A673 (cell line): Measurements from ENCODE around the gene ANGPTL1. TPM values are rescaled to one million over a fixed set of nuclear protein-coding genes. Genes with fewer than 3 reads are reported as not detected.

Source experiments
- BruUV-seq: library from RNA; stranded (reverse); fragments of 400-500 nt; replicated peaks from 2 replicates; lab custom pipeline; 2021; lab: Mats Ljungman, UMichigan
- CTCF ChIA-PET: fragments of 300-600 bp; sonication (Branson Sonifier 250); formaldehyde crosslinking; loops from one replicate; lab custom pipeline; 2022; ENCODE audit warnings: antibody characterized with exemption; lab: Charles Lee
- POLR2A ChIA-PET: fragments of 300-600 bp; sonication (Branson Sonifier 250); formaldehyde crosslinking; loops from one replicate; lab custom pipeline; 2022; ENCODE audit warnings: antibody characterized with exemption; ENCODE audit not compliant: low non-redundant PET; lab: Charles Lee
- DNase-seq: peaks from one replicate; pipeline ENCODE4 v3.0.0-alpha.2; 2015; ENCODE audit warnings: low spot score
- H3K27ac ChIP-seq: fragments of 200-600 bp; sonication (generic); 2 replicates; pipeline ENCODE4 v1.5.1; 2016; ENCODE audit warnings: mixed run types, low read depth, mild to moderate bottlenecking, mixed read lengths, antibody characterized with exemption, low read length; ENCODE audit not compliant: poor library complexity, severe bottlenecking
- H3K27me3 ChIP-seq: fragments of 200-600 bp; sonication (generic); replicated peaks from 2 replicates; pipeline ENCODE4 v1.6.1; 2017; ENCODE audit warnings: mixed run types, low read depth, mild to moderate bottlenecking, mixed read lengths, antibody characterized with exemption, low read length; ENCODE audit not compliant: insufficient read depth, poor library complexity
- H3K36me3 ChIP-seq: fragments of 200-600 bp; sonication (generic); 2 replicates; pipeline ENCODE4 v1.6.1; 2016; ENCODE audit warnings: mixed run types, mild to moderate bottlenecking, mixed read lengths, antibody characterized with exemption, low read length; ENCODE audit not compliant: insufficient read depth, poor library complexity, severe bottlenecking
- H3K4me1 ChIP-seq: fragments of 200-600 bp; sonication (generic); 2 replicates; pipeline ENCODE4 v1.6.1; 2017; ENCODE audit warnings: mixed run types, mild to moderate bottlenecking, mixed read lengths, antibody characterized with exemption, low read length; ENCODE audit not compliant: insufficient read depth, poor library complexity, severe bottlenecking
- H3K4me3 ChIP-seq: fragments of 200-600 bp; sonication (generic); 2 replicates; pipeline ENCODE4 v1.5.1; 2016; ENCODE audit warnings: low read depth, mixed run types, mild to moderate bottlenecking, mixed read lengths, low read length; ENCODE audit not compliant: poor library complexity, severe bottlenecking
- H3K9me3 ChIP-seq: fragments of 200-600 bp; sonication (generic); 2 replicates; pipeline ENCODE4 v1.6.1; 2016; ENCODE audit warnings: mixed run types, low read depth, mild to moderate bottlenecking, mixed read lengths, antibody characterized with exemption, low read length; ENCODE audit not compliant: poor library complexity, severe bottlenecking
- EZH2 ChIP-seq: fragments of 200-600 bp; sonication (generic); IDR thresholded peaks from 2 replicates; pipeline ENCODE4 v1.6.1; 2017; ENCODE audit warnings: borderline replicate concordance, low read depth, mild to moderate bottlenecking, mixed read lengths, antibody characterized with exemption, low read length; ENCODE audit not compliant: poor library complexity, severe bottlenecking
- intact Hi-C: fragments of 100-400 bp; cut with micrococcal nuclease; formaldehyde crosslinking; loops from one replicate; pipeline ENCODE4 v1.10.0; 2022; ENCODE audit not compliant: unreplicated experiment
- total RNA-seq: library from RNA; stranded (reverse); gene quantifications from 2 replicates; pipeline ENCODE4 v1.2.3, GENCODE V29; 2021
- TF ChIP-seq, protein P1 (sequence below): fragments of 300-800, 200-600 bp; sonication (generic); conservative IDR thresholded peaks from 2 replicates; pipeline ENCODE4 v1.5.1; 2017; ENCODE audit warnings: low read depth, mild to moderate bottlenecking, antibody characterized with exemption, low read length, moderate library complexity, mixed read lengths

Gene ANGPTL1
- total RNA-seq, 1 experiment from 2014 or later: 6.8 TPM

DNA sequence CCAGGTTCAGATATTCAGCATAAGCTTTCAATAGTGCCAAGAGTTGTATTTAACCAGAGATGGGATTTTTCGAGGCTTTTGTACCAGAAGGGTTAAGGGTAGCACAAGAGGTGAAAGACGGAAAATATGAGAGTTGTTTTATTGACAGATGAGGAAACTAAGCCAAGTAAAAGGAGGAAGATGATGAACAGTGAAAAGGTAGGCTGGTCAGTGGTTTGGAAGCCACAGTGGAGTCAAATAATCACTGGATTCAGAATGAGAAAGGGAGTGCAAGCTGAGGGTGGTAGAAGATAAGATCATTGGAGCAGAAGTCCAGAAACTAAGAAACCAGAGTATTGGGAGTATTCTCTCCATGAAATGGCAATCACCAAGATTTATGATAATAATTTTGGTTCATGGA, 45.7 kb downstream of the ANGPTL1 start:
- H3K27me3 ChIP-seq: no peaks in the 10 kb centered on the region

GRCh38 chr1:178821134-178821866, 49.6 kb downstream of the ANGPTL1 start:
- no TSS peak for BruUV-seq
- POLR2A ChIA-PET: no interaction called here
- Histone ChIP-seq H3K9me3 (no peaks in the 10 kb centered on the region), H3K36me3 (no peaks in the 10 kb centered on the region), H3K27ac (no peak overlapping the region), H3K4me1 (no peaks in the 10 kb centered on the region), H3K27me3 (no peaks in the 10 kb centered on the region), H3K4me3 (no peak overlapping the region)
- CTCF ChIA-PET: no interaction called here
- DNase-seq: no peak
- TF ChIP-seq, protein P1, sequence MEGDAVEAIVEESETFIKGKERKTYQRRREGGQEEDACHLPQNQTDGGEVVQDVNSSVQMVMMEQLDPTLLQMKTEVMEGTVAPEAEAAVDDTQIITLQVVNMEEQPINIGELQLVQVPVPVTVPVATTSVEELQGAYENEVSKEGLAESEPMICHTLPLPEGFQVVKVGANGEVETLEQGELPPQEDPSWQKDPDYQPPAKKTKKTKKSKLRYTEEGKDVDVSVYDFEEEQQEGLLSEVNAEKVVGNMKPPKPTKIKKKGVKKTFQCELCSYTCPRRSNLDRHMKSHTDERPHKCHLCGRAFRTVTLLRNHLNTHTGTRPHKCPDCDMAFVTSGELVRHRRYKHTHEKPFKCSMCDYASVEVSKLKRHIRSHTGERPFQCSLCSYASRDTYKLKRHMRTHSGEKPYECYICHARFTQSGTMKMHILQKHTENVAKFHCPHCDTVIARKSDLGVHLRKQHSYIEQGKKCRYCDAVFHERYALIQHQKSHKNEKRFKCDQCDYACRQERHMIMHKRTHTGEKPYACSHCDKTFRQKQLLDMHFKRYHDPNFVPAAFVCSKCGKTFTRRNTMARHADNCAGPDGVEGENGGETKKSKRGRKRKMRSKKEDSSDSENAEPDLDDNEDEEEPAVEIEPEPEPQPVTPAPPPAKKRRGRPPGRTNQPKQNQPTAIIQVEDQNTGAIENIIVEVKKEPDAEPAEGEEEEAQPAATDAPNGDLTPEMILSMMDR: no peak
- TF ChIP-seq EZH2: no peak
- intact Hi-C loops: no loop called here

More for the DNA sequence above, 45.7 kb downstream of the ANGPTL1 start:
- POLR2A ChIA-PET: no interaction called here
- Histone ChIP-seq H3K9me3 (no peaks in the 10 kb centered on the region), H3K36me3 (no peaks in the 10 kb centered on the region), H3K27ac (no peak overlapping the region), H3K4me1 (no peaks in the 10 kb centered on the region), H3K4me3 (no peak overlapping the region)
- intact Hi-C loops: no loop called here
- CTCF ChIA-PET: no interaction called here
- no peak for DNase-seq
- TF ChIP-seq, protein P1: no peak
- no peak for TF ChIP-seq EZH2
- no TSS peak for BruUV-seq

DNA sequence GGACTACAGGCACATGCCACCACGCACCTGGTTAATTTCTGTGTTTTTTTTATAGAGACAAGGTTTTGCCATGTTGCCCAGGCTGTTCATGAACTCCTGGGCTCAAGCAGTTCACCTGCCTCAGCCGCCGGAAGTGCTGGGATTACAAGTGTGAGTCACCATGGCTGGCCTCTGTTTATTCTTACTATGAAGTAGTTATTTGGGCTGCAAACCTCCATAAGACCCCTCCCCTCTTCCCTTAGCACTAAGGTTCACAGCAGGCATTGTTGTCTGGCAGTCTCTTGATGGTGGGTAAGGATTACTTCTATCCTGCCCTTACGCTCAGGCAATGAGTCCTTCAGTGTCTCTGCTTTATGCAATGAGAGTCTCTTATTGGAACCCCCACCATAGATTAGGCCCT, 51.8 kb downstream of the ANGPTL1 start:
- Histone ChIP-seq H3K9me3 (no peaks in the 10 kb centered on the region), H3K4me1 (no peaks in the 10 kb centered on the region), H3K27ac (no peak overlapping the region), H3K4me3 (no peak overlapping the region), H3K36me3 (no peaks in the 10 kb centered on the region), H3K27me3 (no peaks in the 10 kb centered on the region)
- intact Hi-C loops: no loop called here
- no TSS peak for BruUV-seq
- ChIA-PET POLR2A (no interaction called here), CTCF (no interaction called here)
- TF ChIP-seq EZH2: no peak
- TF ChIP-seq, protein P1: no peak
- DNase-seq: no peak
